GM10248 (cell line): ENCODE data around the gene CRYGC.

ENCODE experiments used
- CTCF ChIA-PET: fragments of 300-600 bp; sonication (Branson Sonifier 250); formaldehyde crosslinking; extraction: SDS; loops from one replicate; lab custom pipeline; 2021; ENCODE audit warnings: antibody characterized with exemption; lab: Yijun Ruan, JAX
- POLR2A ChIA-PET: fragments of 350-650 bp; sonication (Branson Sonifier 250); formaldehyde crosslinking; extraction: SDS; loops from one replicate; lab custom pipeline; 2020; ENCODE audit warnings: antibody characterized with exemption; lab: Yijun Ruan, JAX
- DNase-seq: peaks from one replicate; pipeline ENCODE4 v3.0.0; 2012; ENCODE audit errors: extremely low spot score
- TF ChIP-seq, protein P1 (sequence below): IDR thresholded peaks from 2 replicates; pipeline ENCODE4 v1.5.1; 2012; ENCODE audit warnings: mild to moderate bottlenecking, low read depth; ENCODE audit errors: extremely low read depth, missing control alignments, control extremely low read depth

CRYGC gene

DNA sequence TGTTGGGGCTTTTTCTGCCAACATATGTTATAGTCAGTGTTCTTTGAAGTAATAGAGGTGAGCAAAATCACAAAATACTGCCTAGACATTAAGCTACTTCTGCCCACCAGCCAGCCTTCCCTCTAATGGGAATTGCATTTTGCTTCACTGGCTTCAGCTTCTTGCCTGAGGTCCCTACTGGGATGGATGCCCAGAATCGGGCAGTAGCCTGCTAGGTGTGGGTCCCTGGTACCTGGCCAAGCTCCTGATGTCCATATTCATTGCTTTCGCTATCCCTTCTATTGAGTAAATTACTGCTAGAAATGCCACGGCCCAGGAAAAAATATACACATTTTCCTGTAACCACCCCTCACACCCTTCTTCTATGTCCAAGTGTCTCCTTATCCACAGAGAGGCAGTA, 32.3 kb downstream of the CRYGC start:
- ChIA-PET POLR2A (no interaction called here), CTCF (no interaction called here)
- TF ChIP-seq, protein P1, sequence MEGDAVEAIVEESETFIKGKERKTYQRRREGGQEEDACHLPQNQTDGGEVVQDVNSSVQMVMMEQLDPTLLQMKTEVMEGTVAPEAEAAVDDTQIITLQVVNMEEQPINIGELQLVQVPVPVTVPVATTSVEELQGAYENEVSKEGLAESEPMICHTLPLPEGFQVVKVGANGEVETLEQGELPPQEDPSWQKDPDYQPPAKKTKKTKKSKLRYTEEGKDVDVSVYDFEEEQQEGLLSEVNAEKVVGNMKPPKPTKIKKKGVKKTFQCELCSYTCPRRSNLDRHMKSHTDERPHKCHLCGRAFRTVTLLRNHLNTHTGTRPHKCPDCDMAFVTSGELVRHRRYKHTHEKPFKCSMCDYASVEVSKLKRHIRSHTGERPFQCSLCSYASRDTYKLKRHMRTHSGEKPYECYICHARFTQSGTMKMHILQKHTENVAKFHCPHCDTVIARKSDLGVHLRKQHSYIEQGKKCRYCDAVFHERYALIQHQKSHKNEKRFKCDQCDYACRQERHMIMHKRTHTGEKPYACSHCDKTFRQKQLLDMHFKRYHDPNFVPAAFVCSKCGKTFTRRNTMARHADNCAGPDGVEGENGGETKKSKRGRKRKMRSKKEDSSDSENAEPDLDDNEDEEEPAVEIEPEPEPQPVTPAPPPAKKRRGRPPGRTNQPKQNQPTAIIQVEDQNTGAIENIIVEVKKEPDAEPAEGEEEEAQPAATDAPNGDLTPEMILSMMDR, result no peak
- no peak for DNase-seq

DNA sequence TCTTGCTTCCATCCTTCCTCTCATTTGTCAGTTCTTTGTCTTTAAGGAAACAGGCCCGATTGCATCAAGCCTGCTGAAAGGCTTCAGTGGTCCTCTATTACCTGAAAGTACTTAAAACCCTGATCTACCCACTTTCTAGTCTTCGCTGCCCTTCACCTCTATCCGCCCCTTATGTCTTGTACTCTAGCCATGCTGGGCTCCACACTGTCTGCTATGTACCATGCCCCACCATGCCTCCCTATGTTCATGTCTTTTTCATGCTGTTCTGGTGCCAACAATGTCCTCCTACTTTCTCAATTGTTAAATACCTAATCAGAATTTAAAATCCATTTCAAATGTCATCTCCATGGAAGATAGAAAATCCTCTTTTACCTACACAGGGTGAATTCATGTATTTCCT, 33.5 kb downstream of the CRYGC start:
- TF ChIP-seq, protein P1, result no peak
- ChIA-PET POLR2A (no interaction called here), CTCF (interaction anchor here (1.4 kb wide), 1 partner anchor 9 kb away, joined by 5 read pairs; no protein-coding TSS in a partner anchor)
- no peak for DNase-seq

- CTCF ChIA-PET, result interaction anchor here (1.2 to 2.3 kb wide), 2 partner anchors 22 to 347 kb away, joined by 3 to 5 read pairs; no protein-coding TSS in a partner anchor
- no peak for DNase-seq
- POLR2A ChIA-PET, result interaction anchor here (0.6 kb wide), 1 partner anchor 41 kb away, joined by 3 read pairs; no protein-coding TSS in a partner anchor
- TF ChIP-seq, protein P1, result no peak
Observed at GRCh38 chr2:208093128-208093527, 36.5 kb downstream of the CRYGC start.

GRCh38 chr2:208092093-208092832, 37.4 kb downstream of the CRYGC start:
- ChIA-PET POLR2A (no interaction called here), CTCF (interaction anchor here (1.2 to 2.3 kb wide), 3 partner anchors 14 to 346 kb away, joined by 3 to 6 read pairs (median 5); no protein-coding TSS in a partner anchor)
- TF ChIP-seq, protein P1, result no peak
- no peak for DNase-seq

DNA sequence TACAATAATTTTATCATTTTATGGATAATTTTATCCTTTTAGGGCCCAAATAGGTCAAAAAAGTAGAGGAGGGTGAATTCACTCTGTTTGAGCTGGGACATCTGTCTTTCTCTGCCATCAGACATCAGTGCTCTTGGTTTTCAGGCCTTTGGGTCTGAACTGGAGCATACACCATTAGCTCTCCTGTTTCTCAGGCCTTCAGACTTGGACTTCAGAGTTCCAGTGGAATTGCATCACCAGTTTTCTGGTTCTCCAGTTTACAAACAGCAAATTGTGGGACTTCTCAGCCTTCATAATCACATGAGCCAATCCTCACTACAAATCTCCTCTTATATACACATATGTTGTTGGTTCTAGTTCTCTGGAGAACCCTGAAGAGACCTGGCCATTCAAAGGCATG, 39.2 kb downstream of the CRYGC start:
- ChIA-PET POLR2A (no interaction called here), CTCF (interaction anchor here (2.2 kb wide), 1 partner anchor 13 kb away, joined by 6 read pairs; no protein-coding TSS in a partner anchor)
- TF ChIP-seq, protein P1, result no peak
- DNase-seq, result no peak

DNA sequence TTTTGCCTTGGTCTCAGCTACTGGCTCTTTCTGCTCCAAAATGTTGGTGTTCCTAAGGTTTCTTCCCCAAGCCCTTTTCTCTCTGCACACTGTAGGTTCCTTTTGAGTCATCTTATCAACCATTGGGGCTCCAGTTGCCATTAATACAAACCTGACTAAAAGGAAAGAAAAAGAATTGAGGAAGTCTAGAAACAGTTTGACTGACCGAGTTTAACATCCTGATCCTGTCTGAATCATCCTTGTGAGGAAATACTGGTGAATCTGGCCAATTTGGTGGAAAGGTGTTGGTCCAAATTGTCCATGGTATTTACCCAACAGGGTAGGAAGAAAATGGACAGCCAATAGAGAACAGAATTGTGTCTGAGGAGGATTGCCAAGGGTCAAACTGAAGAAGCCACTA, 43.6 kb downstream of the CRYGC start:
- TF ChIP-seq, protein P1, result no peak
- POLR2A ChIA-PET, result no interaction called here
- CTCF ChIA-PET, result interaction anchor here (1.3 kb wide), 1 partner anchor 10 kb away, joined by 5 read pairs; no protein-coding TSS in a partner anchor
- DNase-seq, result no peak
